ENCODE measurements around the gene EBF3. TPM values are rescaled to one million over a fixed set of nuclear protein-coding genes. Genes with fewer than 3 reads are reported as not detected.

Gene EBF3
- total RNA-seq, 1 experiment from 2014 or later: 56.2 TPM

- intact Hi-C loops (cut with micrococcal nuclease; ENCODE audit: unreplicated experiment): no loop called here
- Histone ChIP-seq H3K27ac (ENCODE audit: low read depth, low read length, poor library complexity, severe bottlenecking) (no peak overlapping the region), H3K4me3 (ENCODE audit: low read depth, low read length, poor library complexity, severe bottlenecking) (no peak overlapping the region), H3K36me3 (ENCODE audit: insufficient read depth, low read length, poor library complexity, severe bottlenecking) (no peaks in the 10 kb centered on the region), H3K27me3 (replicated peaks; ENCODE audit: insufficient read depth, low read depth, low read length, poor library complexity) (peaks cover 3% of the 10 kb centered on the region), H3K9me3 (ENCODE audit: low read depth, low read length, poor library complexity, severe bottlenecking) (peaks cover 16% of the 10 kb centered on the region), H3K4me1 (ENCODE audit: insufficient read depth, low read length, poor library complexity, severe bottlenecking) (no peaks in the 10 kb centered on the region)
- no TSS peak for BruUV-seq (replicated peaks)
- no peak for TF ChIP-seq EZH2 (IDR thresholded peaks at IDR 0.05; ENCODE audit: borderline replicate concordance, low read depth, low read length, poor library complexity, severe bottlenecking)
- no peak for TF ChIP-seq CTCF (conservative IDR thresholded peaks at IDR 0.05; ENCODE audit: low read depth, low read length)
- POLR2A ChIA-PET (ENCODE audit: low non-redundant PET): no interaction called here
- CTCF ChIA-PET: no interaction called here
- no peak for DNase-seq (ENCODE audit: low spot score)
These were observed 164.1 kb downstream of the EBF3 start for GRCh38 chr10:129799942-129800341.

- peaks cover 8% of the 10 kb centered on the region for H3K4me1 ChIP-seq (ENCODE audit: insufficient read depth, low read length, poor library complexity, severe bottlenecking)
- intact Hi-C loops (cut with micrococcal nuclease; ENCODE audit: unreplicated experiment): no loop called here
- H3K27ac ChIP-seq (ENCODE audit: low read depth, low read length, poor library complexity, severe bottlenecking): no peak overlapping the region
- H3K27me3 ChIP-seq (replicated peaks; ENCODE audit: insufficient read depth, low read depth, low read length, poor library complexity): peaks cover 3% of the 10 kb centered on the region
- CTCF ChIA-PET: no interaction called here
- BruUV-seq (replicated peaks): no TSS peak
- no peak for TF ChIP-seq CTCF (conservative IDR thresholded peaks at IDR 0.05; ENCODE audit: low read depth, low read length)
- TF ChIP-seq EZH2 (IDR thresholded peaks at IDR 0.05; ENCODE audit: borderline replicate concordance, low read depth, low read length, poor library complexity, severe bottlenecking): no peak
- POLR2A ChIA-PET (ENCODE audit: low non-redundant PET): no interaction called here
- H3K36me3 ChIP-seq (ENCODE audit: insufficient read depth, low read length, poor library complexity, severe bottlenecking): no peaks in the 10 kb centered on the region
- no peak overlapping the region for H3K4me3 ChIP-seq (ENCODE audit: low read depth, low read length, poor library complexity, severe bottlenecking)
- H3K9me3 ChIP-seq (ENCODE audit: low read depth, low read length, poor library complexity, severe bottlenecking): no peaks in the 10 kb centered on the region
- no peak for DNase-seq (ENCODE audit: low spot score)
These were observed 167.2 kb downstream of the EBF3 start for GRCh38 chr10:129796710-129797420.

- no peak overlapping the region for H3K4me3 ChIP-seq (ENCODE audit: low read depth, low read length, poor library complexity, severe bottlenecking)
- ChIA-PET POLR2A (ENCODE audit: low non-redundant PET) (no interaction called here), CTCF (no interaction called here)
- H3K4me1 ChIP-seq (ENCODE audit: insufficient read depth, low read length, poor library complexity, severe bottlenecking): peaks cover 12% of the 10 kb centered on the region
- H3K27me3 ChIP-seq (replicated peaks; ENCODE audit: insufficient read depth, low read depth, low read length, poor library complexity): peaks cover 3% of the 10 kb centered on the region
- H3K27ac ChIP-seq (ENCODE audit: low read depth, low read length, poor library complexity, severe bottlenecking): no peak overlapping the region
- no TSS peak for BruUV-seq (replicated peaks)
- TF ChIP-seq CTCF (conservative IDR thresholded peaks at IDR 0.05; ENCODE audit: low read depth, low read length): no peak
- no peaks in the 10 kb centered on the region for H3K9me3 ChIP-seq (ENCODE audit: low read depth, low read length, poor library complexity, severe bottlenecking)
- H3K36me3 ChIP-seq (ENCODE audit: insufficient read depth, low read length, poor library complexity, severe bottlenecking): no peaks in the 10 kb centered on the region
- no peak for DNase-seq (ENCODE audit: low spot score)
- intact Hi-C loops (cut with micrococcal nuclease; ENCODE audit: unreplicated experiment): no loop called here
These were observed 170.1 kb downstream of the EBF3 start for GRCh38 chr10:129793996-129794395.

Measured in A673 (cell line).